HepG2 (cell line): ENCODE results near the gene NEIL1. TPM values are rescaled to one million over a fixed set of nuclear protein-coding genes. Genes with fewer than 3 reads are reported as not detected.

ENCODE experiments used
- KDM6A ChIP-seq: IDR thresholded peaks from 2 replicates; pipeline ENCODE4 v1.6.1; 2016; ENCODE audit warnings: low read depth
- MTF2 ChIP-seq: sonication (generic); formaldehyde crosslinking; IDR thresholded peaks from 2 replicates; pipeline ENCODE4 v1.5.0; 2020; ENCODE audit warnings: missing genetic modification reagents, borderline replicate concordance
- NONO ChIP-seq, 2 experiments: fragments of 450-650 bp in 1 of 2; sonication (generic) in 1 of 2; formaldehyde crosslinking in 1 of 2; IDR thresholded peaks in 1 of 2; conservative IDR thresholded peaks in 1 of 2; 2 replicates each; pipeline versions ENCODE4 v1.6.1 to v1.8.0; 2017 to 2022; ENCODE audit warnings: mild to moderate bottlenecking in 1 of 2, missing genetic modification reagents in 1 of 2, moderate library complexity in 1 of 2
- PCBP1 ChIP-seq: fragments of 200-400 bp; formaldehyde crosslinking; IDR thresholded peaks from 2 replicates; pipeline ENCODE4 v1.6.1; 2017; ENCODE audit warnings: mild to moderate bottlenecking, low read depth, low read length, borderline replicate concordance
- SIN3A ChIP-seq: IDR thresholded peaks from 2 replicates; pipeline ENCODE4 v1.6.1; 2011; ENCODE audit warnings: low read depth, mild to moderate bottlenecking, control low read depth, low read length, borderline replicate concordance
- ZNF343 ChIP-seq: sonication (generic); formaldehyde crosslinking; IDR thresholded peaks from 2 replicates; pipeline ENCODE4 v1.4.0; 2020; ENCODE audit warnings: mild to moderate bottlenecking, missing genetic modification reagents
- ZNF496 ChIP-seq: sonication (generic); formaldehyde crosslinking; IDR thresholded peaks from 2 replicates; pipeline ENCODE4 v1.8.1; 2023; ENCODE audit warnings: mild to moderate bottlenecking, moderate library complexity, missing genetic modification reagents; ENCODE audit not compliant: insufficient replicate concordance
- ZNF577 ChIP-seq: sonication (generic); formaldehyde crosslinking; IDR thresholded peaks from 2 replicates; pipeline ENCODE4 v1.4.0; 2020; ENCODE audit warnings: mild to moderate bottlenecking, low read depth, missing genetic modification reagents, borderline replicate concordance
- ZNF772 ChIP-seq: sonication (generic); formaldehyde crosslinking; IDR thresholded peaks from 2 replicates; pipeline ENCODE4 v1.5.0; 2020; ENCODE audit warnings: mild to moderate bottlenecking, missing genetic modification reagents
- polyA plus RNA-seq, 8 experiments: library from polyadenylated mRNA; depleted of rRNA in 3 of 8; stranded (reverse) in 7 of 8; unstranded in 1 of 8; fragments of >200 nt; fragmentation: Illumina TruSeq in 4 of 8; extraction: Trizol in 4 of 8; gene quantifications; 2 replicates each; pipeline versions ENCODE4 v1.2.1 to v1.2.3, GENCODE V29; 2011 to 2016; ENCODE audit warnings: low read depth in 4 of 8, missing spikeins in 1 of 8, mixed read lengths in 1 of 8; ENCODE audit not compliant: insufficient read depth in 1 of 8
- total RNA-seq, 5 experiments: library from RNA; depleted of rRNA; stranded (reverse); fragments of >200 nt; fragmentation: Illumina TruSeq; extraction: Trizol; gene quantifications; 2 replicates each; pipeline ENCODE4 v1.2.3, GENCODE V29; 2016; ENCODE audit warnings: low read depth in 1 of 5
- TF ChIP-seq, protein P1 (sequence below): sonication (generic); formaldehyde crosslinking; IDR thresholded peaks from 2 replicates; pipeline ENCODE4 v1.4.0; 2020; ENCODE audit warnings: missing genetic modification reagents, borderline replicate concordance

Gene NEIL1
- total and polyA plus RNA-seq, 2 of the 13 experiments (the other 11 are each of a cell fraction or from before 2014, with no cell fraction given) = 10.4 to 15.5 TPM

DNA sequence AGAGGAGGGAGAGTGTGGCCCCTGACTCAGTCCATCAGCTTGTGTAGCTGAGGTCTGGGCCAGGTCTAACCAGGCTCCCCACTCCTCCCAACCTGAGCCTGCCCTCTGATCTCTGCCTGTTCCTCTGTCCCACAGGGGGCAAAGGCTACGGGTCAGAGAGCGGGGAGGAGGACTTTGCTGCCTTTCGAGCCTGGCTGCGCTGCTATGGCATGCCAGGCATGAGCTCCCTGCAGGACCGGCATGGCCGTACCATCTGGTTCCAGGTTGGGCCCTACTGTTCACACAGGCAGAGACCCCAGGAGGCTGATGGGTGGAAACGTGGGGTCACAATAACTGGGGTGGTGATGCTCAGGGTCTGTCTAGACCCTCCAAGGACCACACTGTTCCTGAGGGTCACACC lies 6.8 kb downstream of the NEIL1 start (continued):
- TF ChIP-seq, protein P1, sequence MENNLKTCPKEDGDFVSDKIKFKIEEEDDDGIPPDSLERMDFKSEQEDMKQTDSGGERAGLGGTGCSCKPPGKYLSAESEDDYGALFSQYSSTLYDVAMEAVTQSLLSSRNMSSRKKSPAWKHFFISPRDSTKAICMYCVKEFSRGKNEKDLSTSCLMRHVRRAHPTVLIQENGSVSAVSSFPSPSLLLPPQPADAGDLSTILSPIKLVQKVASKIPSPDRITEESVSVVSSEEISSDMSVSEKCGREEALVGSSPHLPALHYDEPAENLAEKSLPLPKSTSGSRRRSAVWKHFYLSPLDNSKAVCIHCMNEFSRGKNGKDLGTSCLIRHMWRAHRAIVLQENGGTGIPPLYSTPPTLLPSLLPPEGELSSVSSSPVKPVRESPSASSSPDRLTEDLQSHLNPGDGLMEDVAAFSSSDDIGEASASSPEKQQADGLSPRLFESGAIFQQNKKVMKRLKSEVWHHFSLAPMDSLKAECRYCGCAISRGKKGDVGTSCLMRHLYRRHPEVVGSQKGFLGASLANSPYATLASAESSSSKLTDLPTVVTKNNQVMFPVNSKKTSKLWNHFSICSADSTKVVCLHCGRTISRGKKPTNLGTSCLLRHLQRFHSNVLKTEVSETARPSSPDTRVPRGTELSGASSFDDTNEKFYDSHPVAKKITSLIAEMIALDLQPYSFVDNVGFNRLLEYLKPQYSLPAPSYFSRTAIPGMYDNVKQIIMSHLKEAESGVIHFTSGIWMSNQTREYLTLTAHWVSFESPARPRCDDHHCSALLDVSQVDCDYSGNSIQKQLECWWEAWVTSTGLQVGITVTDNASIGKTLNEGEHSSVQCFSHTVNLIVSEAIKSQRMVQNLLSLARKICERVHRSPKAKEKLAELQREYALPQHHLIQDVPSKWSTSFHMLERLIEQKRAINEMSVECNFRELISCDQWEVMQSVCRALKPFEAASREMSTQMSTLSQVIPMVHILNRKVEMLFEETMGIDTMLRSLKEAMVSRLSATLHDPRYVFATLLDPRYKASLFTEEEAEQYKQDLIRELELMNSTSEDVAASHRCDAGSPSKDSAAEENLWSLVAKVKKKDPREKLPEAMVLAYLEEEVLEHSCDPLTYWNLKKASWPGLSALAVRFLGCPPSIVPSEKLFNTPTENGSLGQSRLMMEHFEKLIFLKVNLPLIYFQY (CRISPR knock-in tag) = no peak
- no peak for TF ChIP-seq ZNF577 (CRISPR knock-in tag)
- no peak for TF ChIP-seq NONO (IDR thresholded peaks at IDR 0.05)
- TF ChIP-seq NONO (CRISPR knock-in tag; conservative IDR thresholded peaks at IDR 0.05) = 0 out of 2 replicates have a peak, but pooled peaks have one; percentile 27
- no peak for TF ChIP-seq ZNF772 (CRISPR knock-in tag)
- no peak for TF ChIP-seq PCBP1
- TF ChIP-seq SIN3A = no peak
- TF ChIP-seq ZNF343 (CRISPR knock-in tag) = no peak
- no peak for TF ChIP-seq KDM6A (CRISPR knock-in tag)
- TF ChIP-seq ZNF496 (CRISPR knock-in tag) = no peak
- no peak for TF ChIP-seq MTF2 (CRISPR knock-in tag)
